GM19468 (cell line): ENCODE measurements around the gene DNAAF3.
A peak's percentile ranks its signal among the peaks of the same experiment; 100 is the strongest.
"Not testable (repeated sequence)": the region's sequence is repeated elsewhere in the genome, so short reads cannot be mapped to it uniquely, and the experiment has no call there.

Experiments
- ATAC-seq: cut with Tn5 transposase; IDR thresholded peaks from one replicate; pipeline ENCODE4 v1.9.1; 2021; ENCODE audit warnings: mild to moderate bottlenecking, moderate library complexity, moderate number of reproducible peaks; ENCODE audit not compliant: unreplicated experiment; ENCODE audit errors: extremely low read depth

The DNAAF3 gene

GRCh38 chr19:55178781-55179599 lies 12.6 kb upstream of the DNAAF3 start:
- peak; percentile 67 for ATAC-seq

GRCh38 chr19:55176076-55176475 lies 9.7 kb upstream of the DNAAF3 start:
- no peak for ATAC-seq

- ATAC-seq, result no peak
Observed at GRCh38 chr19:55175117-55175867, 8.9 kb upstream of the DNAAF3 start.

GRCh38 chr19:55174425-55175116 lies 8.2 kb upstream of the DNAAF3 start:
- no peak for ATAC-seq

- ATAC-seq, result no peak
Observed at GRCh38 chr19:55173714-55174409, 7.4 kb upstream of the DNAAF3 start.

GRCh38 chr19:55173186-55173713 lies 6.8 kb upstream of the DNAAF3 start:
- ATAC-seq, result no peak

- no peak for ATAC-seq
Observed at GRCh38 chr19:55172741-55173140, 6.3 kb upstream of the DNAAF3 start.

- not testable (repeated sequence) for ATAC-seq
Observed at GRCh38 chr19:55172318-55172717, 5.9 kb upstream of the DNAAF3 start.

GRCh38 chr19:55171440-55171839 lies 5.0 kb upstream of the DNAAF3 start:
- no peak for ATAC-seq

GRCh38 chr19:55169136-55169535 lies 2.7 kb upstream of the DNAAF3 start:
- ATAC-seq, result no peak

GRCh38 chr19:55165952-55166529 lies 372 bp downstream of the DNAAF3 start:
- ATAC-seq, result no peak

- no peak for ATAC-seq
Observed at GRCh38 chr19:55161571-55162322, 4.7 kb downstream of the DNAAF3 start.

- ATAC-seq, result no peak
Observed at GRCh38 chr19:55160986-55161365, 5.4 kb downstream of the DNAAF3 start.

- no peak for ATAC-seq
Observed at GRCh38 chr19:55160128-55160985, 6.1 kb downstream of the DNAAF3 start.

- no peak for ATAC-seq
Observed at GRCh38 chr19:55158848-55159749, 7.3 kb downstream of the DNAAF3 start.

- ATAC-seq, result no peak
Observed at GRCh38 chr19:55158423-55158822, 8.0 kb downstream of the DNAAF3 start.
